Activated CD4-positive, CD25-positive, alpha-beta regulatory T cell treated with anti-CD3 and anti-CD28 coated beads, Interleukin-2, amount 50 U/mL, for 24 hours (primary cell): ENCODE results near the gene CGB7.
"Not testable (repeated sequence)": the region's sequence is repeated elsewhere in the genome, so short reads cannot be mapped to it uniquely, and the experiment has no call there.

Source experiments
- ATAC-seq, 2 donors: fragments of 150-1000 bp; cut with Tn5 transposase; one replicate each; pipeline ENCODE4 v1.10.0; 2021; ENCODE audit warnings: mild to moderate bottlenecking in 1 of 2, moderate library complexity in 1 of 2

The CGB7 gene

DNA sequence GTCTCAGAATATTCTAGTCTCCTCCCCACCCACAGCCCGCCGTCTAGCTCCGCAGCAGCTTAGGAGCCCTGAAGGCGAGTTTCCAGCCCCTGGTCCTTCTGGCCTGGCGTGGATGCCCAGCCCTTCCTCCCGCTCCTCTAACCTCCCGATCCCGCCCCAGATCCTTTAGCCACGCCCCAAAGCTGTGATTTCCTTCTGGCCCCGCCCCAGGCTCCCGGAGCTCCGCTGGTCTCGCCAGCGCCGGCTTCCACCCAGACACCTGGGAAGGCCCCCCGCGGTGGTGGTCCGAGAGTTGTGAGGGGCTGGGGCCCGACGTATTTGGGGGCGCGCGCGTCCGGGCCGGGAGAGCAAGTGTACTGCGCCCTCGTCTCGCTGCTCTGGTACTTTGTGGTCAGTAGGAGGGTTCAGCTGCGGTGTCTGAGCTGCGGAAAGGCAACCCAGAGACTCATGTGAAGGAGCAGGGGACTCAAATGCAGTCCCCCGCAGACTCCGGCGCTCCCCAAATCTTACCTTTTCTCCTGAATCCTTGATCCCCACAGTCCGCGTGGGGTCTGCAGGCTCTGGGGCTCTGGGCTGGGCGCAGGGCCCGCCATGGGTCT, at the start of gene CGB7:
Gene CGB7 (minus strand): TSS at position 114 of the 599 bp plus-strand sequence. CDS start 2,374 bp downstream, outside the sequence.
- ATAC-seq = peak; percentile 15 to 18

DNA sequence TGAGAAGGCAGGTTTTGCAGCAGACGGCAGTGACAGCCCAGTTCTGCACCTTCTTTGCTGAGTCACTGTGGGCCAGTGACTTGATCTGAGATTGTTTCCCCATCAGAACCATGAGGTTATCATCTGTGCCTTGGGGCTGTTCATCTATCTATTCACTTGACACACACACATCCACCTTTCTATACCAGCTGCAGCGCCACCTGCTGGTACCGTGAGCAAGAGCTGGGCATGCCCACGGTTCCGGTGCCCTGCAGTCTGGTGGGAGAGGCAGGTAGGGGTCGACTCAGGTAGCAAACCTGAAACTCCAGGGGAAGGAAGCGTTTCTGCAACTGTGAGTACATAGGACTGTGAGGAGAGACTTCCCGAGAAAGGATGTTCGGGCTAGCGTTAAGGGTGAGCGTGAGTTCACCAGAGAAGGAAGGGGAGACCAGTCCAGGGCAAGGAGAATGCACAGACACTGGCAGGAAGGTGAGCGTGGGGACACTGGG, 49.1 kb upstream of the CGB7 start:
- ATAC-seq = peak; percentile 80 to 84

DNA sequence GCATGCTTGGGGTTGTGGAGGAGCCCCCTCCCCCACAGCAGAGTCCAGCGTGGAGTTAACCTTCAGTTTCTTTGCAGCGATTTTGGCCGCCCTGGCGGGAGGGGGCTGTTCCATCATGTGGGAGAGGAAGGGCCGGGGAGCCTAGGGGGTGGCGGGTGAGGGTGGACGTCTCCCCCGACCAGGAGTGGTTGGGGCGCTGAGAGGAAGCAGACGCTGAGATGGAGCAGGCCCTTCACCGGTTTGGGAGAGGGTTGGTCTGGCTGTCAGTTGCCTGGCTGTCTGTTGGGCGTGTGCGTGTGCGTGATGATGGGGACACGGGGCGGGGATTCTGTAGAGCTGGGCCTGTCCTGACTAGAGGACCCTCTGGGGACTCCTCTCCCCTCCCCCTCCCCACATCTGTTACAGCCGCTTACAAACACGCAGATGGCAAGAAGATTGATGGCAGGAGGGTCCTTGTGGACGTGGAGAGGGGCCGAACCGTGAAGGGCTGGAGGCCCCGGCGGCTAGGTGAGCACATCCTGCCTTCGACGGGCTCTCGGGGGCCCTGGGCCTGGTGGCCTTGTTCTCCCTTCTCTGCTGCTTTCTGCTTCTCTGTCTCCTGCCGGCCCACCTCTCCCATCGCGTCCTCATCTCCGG, 46.8 kb upstream of the CGB7 start:
- no peak for ATAC-seq

DNA sequence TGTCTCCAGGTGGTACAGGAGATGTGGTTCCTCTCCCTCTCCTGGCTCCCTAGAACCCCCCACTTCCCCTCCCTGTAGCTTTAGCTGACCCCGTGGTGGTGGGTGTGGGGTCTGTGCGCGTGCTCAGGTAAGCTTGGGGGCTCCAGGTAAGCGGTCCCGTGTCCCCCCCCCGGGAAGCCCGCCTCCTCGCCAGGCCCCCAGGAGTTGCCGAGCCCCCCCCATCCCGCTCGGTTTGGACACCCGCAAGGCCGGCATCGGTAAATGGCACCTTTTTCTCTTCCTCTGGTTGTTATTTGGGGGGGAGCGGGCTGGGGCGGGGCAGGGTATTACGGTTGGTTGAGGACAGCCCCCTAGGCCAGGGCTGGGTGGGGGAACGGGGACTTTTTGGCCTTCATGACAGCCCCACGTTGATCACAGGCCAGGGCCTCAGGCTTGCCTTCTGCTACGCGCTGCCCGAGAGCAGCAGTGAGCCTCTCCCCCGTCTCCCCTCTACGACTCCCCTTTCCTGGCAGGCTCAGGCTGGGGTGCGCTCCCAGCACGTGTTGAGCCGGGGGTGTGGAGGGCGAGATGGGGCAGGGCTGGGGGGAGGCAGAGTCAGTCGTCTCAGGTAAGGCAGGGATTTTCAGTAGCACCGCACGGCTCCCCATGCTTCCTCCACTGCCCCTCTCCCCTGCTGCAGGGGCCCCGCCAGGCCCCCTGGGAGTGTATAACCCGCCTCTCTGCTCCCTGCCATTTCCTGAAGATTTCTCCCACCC, 46.0 kb upstream of the CGB7 start:
- ATAC-seq = no peak

DNA sequence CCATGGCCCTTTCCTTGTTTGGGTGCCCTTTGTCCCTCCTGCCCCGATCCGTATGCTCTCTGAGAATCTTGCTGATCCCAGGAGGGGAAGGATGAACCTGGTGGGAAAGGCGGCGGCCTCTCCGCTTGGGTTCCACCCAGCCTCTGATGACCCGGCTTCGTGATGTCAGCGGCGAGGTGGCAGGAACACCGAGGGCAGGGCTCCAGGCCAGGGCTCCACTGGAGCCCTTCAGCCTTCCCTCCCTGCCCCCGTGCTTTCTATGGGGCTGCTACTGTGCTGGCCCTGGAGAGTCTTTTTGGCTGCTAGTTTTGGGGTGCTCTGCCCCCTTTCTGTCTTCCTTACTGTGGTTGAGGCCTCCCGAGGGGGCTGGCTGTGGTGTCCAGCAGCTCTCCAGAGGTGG, 44.8 kb upstream of the CGB7 start:
- no peak for ATAC-seq

DNA sequence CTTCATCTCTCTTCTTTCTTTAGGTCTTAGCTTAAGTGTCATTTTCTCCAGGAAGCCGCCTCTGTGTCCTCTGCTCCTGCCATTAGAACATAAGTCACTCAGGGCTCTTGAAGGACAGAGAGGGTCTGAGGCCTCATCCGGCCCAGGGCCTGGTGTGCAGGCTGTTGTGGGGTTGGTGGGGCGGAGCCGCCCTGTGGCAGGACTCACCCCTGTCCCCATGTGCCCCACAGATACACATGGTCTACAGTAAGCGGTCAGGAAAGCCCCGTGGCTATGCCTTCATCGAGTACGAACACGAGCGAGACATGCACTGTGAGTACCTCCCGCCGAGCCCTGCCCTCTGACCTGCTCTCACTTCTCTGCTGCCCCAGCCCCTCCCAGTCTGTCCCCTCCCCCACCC, 43.6 kb upstream of the CGB7 start:
- ATAC-seq = no peak

DNA sequence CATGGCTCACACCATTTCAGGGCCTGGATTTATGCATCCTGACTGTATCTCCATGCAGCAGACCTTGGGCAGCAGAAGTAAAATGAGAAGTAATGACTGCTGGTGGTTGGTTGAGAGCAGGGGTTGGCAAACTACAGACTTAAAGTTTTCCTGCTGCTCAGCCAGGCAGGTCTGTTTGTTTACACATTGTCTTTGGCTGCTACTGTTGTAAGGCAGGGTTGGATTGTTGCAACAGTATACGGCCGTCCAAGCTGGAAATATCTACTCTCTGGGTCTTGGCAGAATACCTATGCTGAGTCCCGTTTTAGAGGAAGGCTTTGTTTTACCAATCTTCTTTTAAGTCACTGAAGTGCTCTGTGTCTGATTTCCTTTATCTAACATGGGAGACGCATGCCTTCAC, 41.2 kb upstream of the CGB7 start:
- ATAC-seq = no peak

DNA sequence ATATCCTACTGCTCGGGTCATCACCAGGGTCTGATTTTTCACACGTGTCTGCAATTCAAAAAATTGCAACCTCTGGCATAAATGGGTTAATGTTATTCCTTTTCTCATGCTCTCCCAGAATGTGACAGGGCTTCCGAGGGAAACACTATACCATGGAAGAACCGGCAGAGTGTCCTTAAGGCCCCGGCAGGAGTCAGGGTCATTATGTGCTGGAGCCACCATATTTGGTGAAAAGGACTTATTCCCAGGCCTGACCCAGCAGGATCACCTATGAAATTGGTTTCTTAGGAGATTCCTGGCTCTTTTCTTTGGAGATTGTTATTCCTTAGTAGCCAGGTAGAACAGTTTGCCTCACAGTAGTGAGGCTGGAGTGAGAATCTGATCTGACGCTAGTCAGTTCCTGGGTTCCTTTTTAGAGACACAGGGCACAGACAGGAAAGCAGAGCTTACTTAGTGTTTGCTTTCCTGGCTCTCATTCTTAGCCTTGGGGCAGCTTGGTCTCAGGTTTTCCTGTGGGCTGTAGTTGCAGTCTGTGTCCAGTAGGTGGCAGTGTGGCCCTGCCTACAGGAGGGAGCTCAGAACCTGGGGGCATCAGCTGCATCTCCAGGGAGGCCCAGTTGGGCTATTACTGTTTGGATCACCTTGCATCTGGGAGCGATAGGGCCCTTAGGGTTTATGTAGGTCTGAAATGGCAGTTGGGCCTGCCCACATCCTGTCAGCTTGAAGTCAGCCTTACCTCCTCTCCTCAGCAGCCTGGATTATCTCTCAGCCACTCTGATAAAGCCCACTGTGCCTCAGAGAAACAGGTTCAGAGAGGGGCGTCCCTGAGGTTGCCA, 40.1 kb upstream of the CGB7 start:
- peak; percentile 67 to 81 for ATAC-seq

DNA sequence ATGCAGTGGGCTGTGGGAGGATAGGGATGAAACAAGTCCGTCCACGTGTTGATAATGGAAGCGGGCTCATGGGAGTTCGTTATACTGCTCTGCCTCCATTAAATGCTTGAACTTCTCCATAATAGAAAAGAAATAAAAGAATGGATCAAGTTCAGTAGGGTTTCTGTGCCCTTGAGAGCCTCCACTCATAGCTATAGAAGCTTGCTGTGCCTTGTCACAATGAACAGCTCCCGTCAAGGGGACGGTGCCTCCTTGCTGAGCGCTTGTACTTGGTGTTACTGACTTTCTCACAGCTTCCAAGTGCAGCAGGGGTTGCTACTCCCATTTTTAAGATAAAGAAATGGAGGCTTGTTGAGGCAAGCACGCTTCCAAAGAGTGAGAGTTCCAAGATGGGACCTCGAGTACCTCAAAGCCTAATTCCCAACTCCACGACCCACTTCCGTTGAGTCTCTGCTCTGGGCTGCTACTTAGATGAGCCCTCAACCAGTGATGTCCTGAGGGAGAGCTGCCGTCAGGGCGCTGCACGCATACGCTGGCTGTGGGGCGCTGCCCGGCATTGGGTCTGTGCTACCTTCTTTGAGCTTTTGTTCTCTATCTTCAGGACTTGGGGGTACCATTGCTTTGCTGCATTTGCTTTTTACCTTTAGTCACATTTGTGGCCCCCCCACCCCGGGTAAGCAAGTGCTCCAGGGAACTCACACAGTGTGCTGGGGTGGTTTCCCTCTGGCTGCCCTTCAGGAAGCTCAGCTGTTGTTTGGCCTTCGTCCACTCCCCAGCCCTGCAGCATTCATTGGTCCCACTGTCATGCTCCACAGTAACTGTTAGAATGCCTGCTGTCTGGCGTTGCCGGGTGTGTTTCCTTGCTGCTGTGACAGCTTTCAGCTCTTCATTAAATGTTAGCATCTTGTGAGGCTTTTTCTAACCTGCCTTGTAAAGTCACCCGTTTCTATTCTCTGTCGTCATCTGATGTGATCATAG, 37.2 kb upstream of the CGB7 start:
- ATAC-seq = no peak

DNA sequence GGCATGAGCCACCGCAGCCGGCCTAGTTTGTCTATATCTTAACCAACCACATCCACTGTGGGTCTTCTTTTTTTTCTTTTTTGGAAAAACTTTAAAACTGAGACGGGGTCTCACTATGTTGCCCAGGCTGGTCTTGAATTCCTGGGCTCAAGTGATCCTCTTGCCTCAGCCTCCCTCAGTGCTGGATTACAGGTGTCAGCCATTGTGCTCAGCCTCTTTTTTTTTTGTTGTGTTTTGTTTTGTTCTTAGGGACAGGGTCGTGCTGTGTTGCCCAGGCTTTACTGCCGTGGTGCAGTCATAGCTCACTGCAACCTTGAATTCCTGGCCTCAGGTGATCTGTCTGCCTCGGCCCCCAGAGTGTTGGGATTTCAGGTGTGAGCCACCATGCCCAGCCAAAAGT, 35.1 kb upstream of the CGB7 start:
- no peak for ATAC-seq

DNA sequence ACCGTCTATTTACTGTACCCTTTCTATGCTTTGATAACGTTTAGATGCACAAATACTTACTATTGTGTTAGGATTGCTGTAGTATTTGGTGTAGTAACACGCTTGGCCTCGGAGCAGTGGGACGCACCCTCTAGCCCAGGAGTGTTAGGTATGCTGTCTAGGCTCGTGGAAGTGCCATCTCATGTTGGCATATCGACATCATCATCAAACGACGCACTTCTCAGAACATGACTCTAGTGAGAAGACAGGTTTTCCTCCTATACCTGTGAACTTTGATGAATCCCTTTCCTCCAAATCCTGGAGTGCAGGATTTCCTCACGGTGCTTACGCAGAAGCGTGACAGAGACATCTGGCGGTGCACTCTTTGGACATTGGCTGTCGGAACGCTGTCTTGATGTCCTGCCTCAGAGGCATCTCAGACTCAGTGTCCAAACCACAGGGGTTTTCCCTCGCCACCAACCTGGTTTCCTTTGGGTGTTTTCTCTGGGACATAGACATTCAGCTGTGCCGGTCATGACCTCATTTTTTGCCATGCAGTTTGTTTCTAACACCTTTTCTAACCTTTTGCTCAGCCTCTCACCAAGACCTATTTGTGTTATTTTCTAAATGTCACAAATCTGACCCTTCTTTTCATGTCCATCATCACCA, 34.0 kb upstream of the CGB7 start:
- ATAC-seq = no peak

DNA sequence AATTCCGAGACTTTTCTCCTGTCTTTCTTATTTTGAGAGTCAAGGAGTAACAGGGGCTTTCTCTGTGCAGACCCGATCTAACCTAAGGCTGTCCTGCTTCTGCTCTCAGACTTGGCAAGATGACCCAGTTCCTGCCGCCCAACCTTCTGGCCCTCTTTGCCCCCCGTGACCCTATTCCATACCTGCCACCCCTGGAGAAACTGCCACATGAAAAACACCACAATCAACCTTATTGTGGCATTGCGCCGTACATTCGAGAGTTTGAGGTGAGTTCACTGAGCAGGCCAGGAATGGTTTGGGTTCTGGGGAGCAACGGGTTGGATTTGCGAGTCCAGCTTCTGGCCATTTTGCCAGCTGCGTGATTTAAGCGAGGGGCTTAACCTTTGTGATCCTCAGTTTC, 28.7 kb upstream of the CGB7 start:
- no peak for ATAC-seq

DNA sequence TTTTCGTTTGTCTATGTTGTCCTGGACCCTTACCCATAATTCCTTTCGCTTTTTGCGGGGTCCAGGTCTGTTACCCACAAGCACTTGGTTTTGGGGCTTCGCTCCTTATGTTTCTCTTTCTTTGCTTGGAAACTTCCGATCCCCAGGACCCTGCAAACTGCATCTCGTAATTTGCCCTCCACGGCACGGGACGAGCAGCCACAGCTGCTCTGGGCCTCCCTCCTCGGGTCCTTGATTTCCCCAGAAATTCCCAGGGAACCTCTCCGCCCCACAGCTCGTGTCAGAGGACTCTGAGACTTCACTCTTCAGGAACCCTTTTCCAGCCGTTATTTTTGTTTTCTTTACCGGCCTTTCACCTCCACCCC, 28.3 kb upstream of the CGB7 start:
- ATAC-seq = no peak

DNA sequence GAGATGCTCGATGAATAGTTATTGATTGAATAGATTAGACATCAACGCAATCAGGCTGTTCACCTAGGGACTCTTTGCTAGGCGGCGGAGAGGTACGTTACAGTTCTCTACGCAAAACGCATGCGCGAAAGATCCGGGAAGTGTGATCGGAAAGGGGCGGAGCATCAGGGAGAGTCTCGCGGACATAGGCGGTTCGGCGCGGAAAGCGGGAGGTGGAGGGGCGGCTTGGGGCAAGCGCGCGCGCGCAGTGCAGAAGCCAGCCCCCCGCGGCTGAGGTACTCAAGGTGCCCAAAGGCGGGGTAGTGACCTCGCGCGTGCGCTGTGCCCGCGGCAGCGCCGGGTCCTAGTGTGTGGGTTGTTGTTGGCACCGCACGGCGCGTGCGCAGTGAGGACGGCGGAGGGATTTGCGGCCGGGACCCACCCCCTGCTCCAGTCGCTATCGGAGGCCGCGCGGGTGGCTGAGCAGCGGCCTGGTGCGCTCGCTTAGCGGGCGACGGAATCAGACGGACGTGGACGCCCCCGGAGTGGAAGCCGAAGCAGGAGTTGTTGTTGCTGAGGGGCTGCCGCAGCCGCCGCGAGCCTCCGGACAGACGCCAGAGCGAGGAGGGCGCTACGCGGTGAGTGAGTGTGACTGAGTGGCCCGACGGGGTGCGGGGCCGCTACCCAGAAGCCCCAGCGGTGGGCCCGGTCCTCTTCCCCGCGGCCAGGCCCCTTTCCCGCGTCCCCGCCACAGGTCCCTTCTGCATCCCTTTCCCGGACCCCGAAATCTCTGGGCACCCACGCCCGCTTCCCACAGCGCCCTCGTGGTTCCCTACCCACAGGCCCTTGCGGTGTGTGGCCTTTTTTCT, 27.7 kb upstream of the CGB7 start, which contains the start of gene SNRNP70:
Gene SNRNP70 (plus strand): TSS at position 432 of the 848 bp plus-strand sequence. CDS start 964 bp downstream, outside the sequence.
- ATAC-seq = peak; percentile 94

DNA sequence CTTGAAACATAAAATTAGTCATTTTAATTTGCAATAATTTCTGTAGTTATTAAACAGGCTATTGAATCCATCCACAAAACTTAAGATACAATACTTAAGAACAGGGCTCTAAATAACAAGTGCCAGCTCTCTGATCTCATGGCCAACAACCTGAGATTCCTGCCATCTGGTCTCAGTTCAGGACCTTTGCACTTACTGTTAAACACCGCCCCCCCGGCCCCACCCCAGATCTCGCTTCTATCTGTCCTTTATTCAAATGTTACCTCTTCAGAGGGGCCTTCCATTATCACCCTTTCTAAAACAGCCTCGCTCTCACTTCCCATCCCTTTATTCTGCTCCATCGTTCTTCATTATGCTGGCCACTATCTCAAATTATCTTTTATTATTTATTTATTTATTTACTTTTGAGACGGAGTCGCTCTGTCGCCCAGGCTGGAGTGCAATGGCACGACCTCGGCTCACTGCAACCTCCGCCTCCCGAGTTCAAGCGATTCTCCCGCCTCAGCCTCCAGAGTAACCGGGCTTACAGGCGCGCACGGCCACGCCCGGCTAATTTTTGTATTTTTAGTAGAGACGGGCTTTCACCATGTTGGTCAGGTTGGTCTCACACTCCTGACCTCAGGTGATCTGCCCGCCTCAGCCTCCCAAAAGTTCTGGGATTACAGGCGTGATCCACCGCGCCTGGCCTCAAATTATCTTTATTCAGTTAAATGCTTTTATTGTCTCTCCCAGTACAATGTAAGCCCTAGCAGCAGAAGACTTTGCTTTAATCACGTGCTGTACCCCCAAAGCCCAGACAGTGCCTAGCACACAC, 26.9 kb upstream of the CGB7 start:
- no peak for ATAC-seq

DNA sequence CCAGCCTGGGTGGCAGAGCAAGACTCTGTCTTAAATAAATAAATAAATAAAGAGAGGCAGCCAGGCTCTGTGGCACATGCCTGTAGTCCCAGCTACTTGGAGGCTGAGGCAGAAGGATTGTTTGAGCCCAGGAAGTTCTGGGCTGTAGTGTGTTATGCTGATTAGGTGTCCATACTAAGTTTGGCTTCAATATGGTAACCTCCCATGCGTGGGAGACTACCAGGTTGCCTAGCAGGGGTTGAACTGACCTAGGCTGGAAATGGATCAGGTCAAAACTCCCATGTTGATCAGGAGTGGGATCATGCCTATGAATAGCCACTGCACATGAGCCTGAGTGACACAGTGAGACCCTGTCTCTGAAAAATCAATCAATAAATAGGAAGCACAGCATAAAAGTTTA, 23.7 kb upstream of the CGB7 start:
- no peak for ATAC-seq

DNA sequence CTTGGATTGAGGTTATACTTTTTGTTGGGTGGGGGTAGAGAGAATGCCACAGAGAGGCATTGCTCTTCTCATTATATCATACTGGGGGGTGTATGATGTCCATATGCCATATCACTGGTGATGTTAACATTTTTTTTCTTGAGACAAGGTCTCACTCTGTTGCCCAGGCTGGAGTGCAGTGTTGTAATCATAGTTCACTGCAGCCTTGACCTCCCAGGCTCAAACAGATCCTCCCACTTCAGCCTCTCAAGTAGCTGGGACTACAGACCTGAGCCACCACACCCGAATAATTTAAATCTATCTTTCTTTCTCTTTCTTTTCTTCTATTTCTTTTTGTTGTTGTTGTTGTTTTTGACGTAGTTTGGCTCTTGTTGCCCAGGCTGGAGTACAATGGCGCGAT, 22.8 kb upstream of the CGB7 start:
- no peak for ATAC-seq

DNA sequence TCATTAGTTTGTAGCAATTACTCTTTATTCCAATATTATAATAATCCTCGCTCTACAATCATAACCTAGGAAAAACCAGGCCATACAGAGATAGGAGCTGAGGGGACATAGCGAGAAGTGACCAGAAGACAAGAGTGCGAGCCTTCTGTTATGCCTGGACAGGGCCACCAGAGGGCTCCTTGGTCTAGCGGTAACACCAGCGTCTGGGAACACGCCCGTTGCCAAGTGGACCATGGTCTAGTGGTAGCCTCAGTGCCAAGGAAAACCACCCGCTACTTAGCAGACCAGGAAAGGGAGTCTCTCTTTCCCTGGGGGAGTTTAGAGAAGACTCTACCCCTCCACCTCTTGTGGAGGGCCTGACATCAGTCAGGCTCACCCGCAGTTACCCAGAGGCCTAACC, 17.3 kb upstream of the CGB7 start:
- ATAC-seq = not testable (repeated sequence)
